Measurements from ENCODE around the gene ARAP2. TPM values are rescaled to one million over a fixed set of nuclear protein-coding genes. Genes with fewer than 3 reads are reported as not detected.
A peak's percentile ranks its signal among the peaks of the same experiment; 100 is the strongest.

Gene ARAP2, protein sequence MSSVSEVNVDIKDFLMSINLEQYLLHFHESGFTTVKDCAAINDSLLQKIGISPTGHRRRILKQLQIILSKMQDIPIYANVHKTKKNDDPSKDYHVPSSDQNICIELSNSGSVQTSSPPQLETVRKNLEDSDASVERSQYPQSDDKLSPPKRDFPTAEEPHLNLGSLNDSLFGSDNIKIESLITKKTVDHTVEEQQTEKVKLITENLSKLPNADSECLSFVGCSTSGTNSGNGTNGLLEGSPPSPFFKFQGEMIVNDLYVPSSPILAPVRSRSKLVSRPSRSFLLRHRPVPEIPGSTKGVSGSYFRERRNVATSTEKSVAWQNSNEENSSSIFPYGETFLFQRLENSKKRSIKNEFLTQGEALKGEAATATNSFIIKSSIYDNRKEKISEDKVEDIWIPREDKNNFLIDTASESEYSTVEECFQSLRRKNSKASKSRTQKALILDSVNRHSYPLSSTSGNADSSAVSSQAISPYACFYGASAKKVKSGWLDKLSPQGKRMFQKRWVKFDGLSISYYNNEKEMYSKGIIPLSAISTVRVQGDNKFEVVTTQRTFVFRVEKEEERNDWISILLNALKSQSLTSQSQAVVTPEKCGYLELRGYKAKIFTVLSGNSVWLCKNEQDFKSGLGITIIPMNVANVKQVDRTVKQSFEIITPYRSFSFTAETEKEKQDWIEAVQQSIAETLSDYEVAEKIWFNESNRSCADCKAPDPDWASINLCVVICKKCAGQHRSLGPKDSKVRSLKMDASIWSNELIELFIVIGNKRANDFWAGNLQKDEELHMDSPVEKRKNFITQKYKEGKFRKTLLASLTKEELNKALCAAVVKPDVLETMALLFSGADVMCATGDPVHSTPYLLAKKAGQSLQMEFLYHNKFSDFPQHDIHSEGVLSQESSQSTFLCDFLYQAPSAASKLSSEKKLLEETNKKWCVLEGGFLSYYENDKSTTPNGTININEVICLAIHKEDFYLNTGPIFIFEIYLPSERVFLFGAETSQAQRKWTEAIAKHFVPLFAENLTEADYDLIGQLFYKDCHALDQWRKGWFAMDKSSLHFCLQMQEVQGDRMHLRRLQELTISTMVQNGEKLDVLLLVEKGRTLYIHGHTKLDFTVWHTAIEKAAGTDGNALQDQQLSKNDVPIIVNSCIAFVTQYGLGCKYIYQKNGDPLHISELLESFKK (N-terminal part only)
- polyA plus RNA-seq (2013) = 23.9 TPM

DNA sequence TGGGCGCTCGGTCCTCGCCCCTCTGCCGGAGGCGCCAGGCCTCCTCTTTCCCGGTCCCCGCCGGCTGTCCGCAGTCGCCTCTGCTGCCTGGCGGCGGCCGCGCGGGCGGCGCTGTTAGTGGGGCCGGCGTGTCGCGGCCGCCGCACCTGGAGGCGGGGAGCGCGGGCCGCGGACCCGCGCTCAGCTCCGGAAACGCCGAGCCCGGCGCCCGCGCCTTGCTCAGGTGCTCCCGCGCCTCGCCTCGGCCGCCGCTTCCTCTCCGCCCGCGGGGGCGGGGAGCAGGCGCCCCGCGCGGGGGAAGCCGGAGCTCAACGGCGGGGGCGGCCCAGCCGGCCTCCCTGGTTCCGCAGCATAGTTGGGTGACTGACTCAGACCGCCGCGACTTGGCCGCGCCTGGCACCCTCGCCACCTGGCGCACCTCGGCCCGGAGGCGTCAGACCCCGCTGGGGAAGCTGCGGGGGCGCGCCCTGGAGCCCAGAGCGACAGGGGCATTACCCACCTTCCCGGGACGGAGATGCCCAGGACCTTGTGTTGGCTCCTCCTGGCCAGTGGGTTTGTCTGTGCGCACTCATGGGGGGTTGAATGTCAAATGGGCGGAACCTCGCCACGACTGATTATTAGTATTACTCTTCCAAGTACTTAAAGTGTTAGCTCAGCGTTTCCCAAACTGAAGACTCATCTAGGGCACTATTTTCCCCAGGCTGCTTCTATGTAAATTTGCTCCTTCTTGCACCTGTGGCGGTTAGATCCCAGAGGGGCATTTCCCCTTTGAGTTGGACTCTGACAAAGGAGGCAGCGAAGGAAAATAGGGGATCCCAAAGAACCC, at the start of gene ARAP2:
TSS of gene ARAP2 (minus strand) at position 258 of the 826 bp plus-strand sequence. CDS start 15,028 bp downstream, outside the sequence.
- H3K4me3 ChIP-seq (ENCODE audit: control insufficient read depth in 1 of 7, extremely low read depth in 1 of 7, insufficient read depth in 4 of 7, low read depth in 2 of 7, low read length in 6 of 7) = peak within 1 kb of the TSS; percentile 79 to 98 (median 90)
- peak within 1 kb of the TSS; percentile 86 to 93 for H3K27ac ChIP-seq (ENCODE audit: insufficient read depth in 1 of 2, low read depth in 1 of 2, low read length in 2 of 2, poor library complexity in 1 of 2, severe bottlenecking in 2 of 2)
- peak; percentile 68 to 89 (median 87) for DNase-seq
- no peaks in the 10 kb centered on the region for H3K27me3 ChIP-seq (replicated peaks in 2 of 5; ENCODE audit: control insufficient read depth in 4 of 5, insufficient read depth in 5 of 5, low read length in 4 of 5)
- peaks cover 5 to 38% (median 29%) of the 10 kb centered on the region in 4 experiments for H3K4me1 ChIP-seq (ENCODE audit: control extremely low read depth in 1 of 4, control insufficient read depth in 4 of 4, insufficient read depth in 4 of 4, low read length in 3 of 4)
- POLR2A ChIA-PET = interaction anchor here (0.6 to 1.2 kb wide), 5 partner anchors 10 to 85 kb away, joined by 3 to 8 read pairs (median 3); no protein-coding TSS in a partner anchor
- H3K9me3 ChIP-seq (ENCODE audit: control extremely low read depth in 1 of 5, control insufficient read depth in 4 of 5, insufficient read depth in 2 of 5, low read depth in 1 of 5, low read length in 4 of 5) = no peaks in the 10 kb centered on the region
- CTCF ChIA-PET = interaction anchor here (0.6 to 2.5 kb wide), 18 partner anchors 9 to 156 kb away, joined by 3 to 12 read pairs (median 4); no protein-coding TSS in a partner anchor
- WGBS (ENCODE audit: insufficient coverage) = under 1% methylated on average over 72 of the region's 81 CpGs
- H3K36me3 ChIP-seq (ENCODE audit: control insufficient read depth in 4 of 4, insufficient read depth in 4 of 4, low read length in 3 of 4) = no peaks in the 10 kb centered on the region

- ChIA-PET CTCF (interaction anchor here (1.1 to 1.3 kb wide), 2 partner anchors 8 to 10 kb away, joined by 3 to 4 read pairs; no protein-coding TSS in a partner anchor), POLR2A (no interaction called here)
- peaks cover 0 to 11% (median 3%) of the 10 kb centered on the region in 4 experiments for H3K4me1 ChIP-seq (ENCODE audit: control extremely low read depth in 1 of 4, control insufficient read depth in 4 of 4, insufficient read depth in 4 of 4, low read length in 3 of 4)
- H3K4me3 ChIP-seq (ENCODE audit: control insufficient read depth in 1 of 7, extremely low read depth in 1 of 7, insufficient read depth in 4 of 7, low read depth in 2 of 7, low read length in 6 of 7) = no peak overlapping the region
- no peaks in the 10 kb centered on the region for H3K36me3 ChIP-seq (ENCODE audit: control insufficient read depth in 4 of 4, insufficient read depth in 4 of 4, low read length in 3 of 4)
- WGBS (ENCODE audit: insufficient coverage) = 67% methylated on average over 2 of the region's 7 CpGs
- DNase-seq = no peak
- no peaks in the 10 kb centered on the region for H3K9me3 ChIP-seq (ENCODE audit: control extremely low read depth in 1 of 5, control insufficient read depth in 4 of 5, insufficient read depth in 2 of 5, low read depth in 1 of 5, low read length in 4 of 5)
- no peak overlapping the region for H3K27ac ChIP-seq (ENCODE audit: insufficient read depth in 1 of 2, low read depth in 1 of 2, low read length in 2 of 2, poor library complexity in 1 of 2, severe bottlenecking in 2 of 2)
- H3K27me3 ChIP-seq (replicated peaks in 2 of 5; ENCODE audit: control insufficient read depth in 4 of 5, insufficient read depth in 5 of 5, low read length in 4 of 5) = no peaks in the 10 kb centered on the region
Measured at GRCh38 chr4:36292556-36293188, 48.4 kb upstream of the ARAP2 start.

DNA sequence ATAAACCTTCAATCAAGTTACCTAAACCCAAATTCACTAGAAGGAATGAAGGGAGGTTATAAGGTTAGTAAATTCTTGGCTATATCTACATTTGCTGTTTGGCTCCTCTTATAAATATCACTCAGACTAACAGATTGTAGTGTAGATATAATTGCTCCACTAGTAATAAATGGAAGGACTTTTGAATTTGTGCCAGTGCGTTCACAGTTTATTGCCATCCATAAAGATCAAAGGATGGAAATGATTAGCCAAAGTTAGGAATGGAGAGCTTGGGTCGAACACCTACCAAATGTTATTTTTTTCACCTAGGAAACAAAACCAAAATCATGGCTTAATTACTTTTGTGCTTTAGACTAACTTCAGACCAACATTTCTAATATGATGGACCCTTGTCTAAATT, 46.3 kb upstream of the ARAP2 start:
- DNase-seq = no peak
- Histone ChIP-seq H3K9me3 (ENCODE audit: control extremely low read depth in 1 of 5, control insufficient read depth in 4 of 5, insufficient read depth in 2 of 5, low read depth in 1 of 5, low read length in 4 of 5) (no peaks in the 10 kb centered on the region), H3K36me3 (ENCODE audit: control insufficient read depth in 4 of 4, insufficient read depth in 4 of 4, low read length in 3 of 4) (no peaks in the 10 kb centered on the region), H3K4me1 (ENCODE audit: control extremely low read depth in 1 of 4, control insufficient read depth in 4 of 4, insufficient read depth in 4 of 4, low read length in 3 of 4) (peaks cover 0 to 20% (median 7%) of the 10 kb centered on the region in 4 experiments), H3K27ac (ENCODE audit: insufficient read depth in 1 of 2, low read depth in 1 of 2, low read length in 2 of 2, poor library complexity in 1 of 2, severe bottlenecking in 2 of 2) (no peak overlapping the region), H3K27me3 (replicated peaks in 2 of 5; ENCODE audit: control insufficient read depth in 4 of 5, insufficient read depth in 5 of 5, low read length in 4 of 5) (no peaks in the 10 kb centered on the region), H3K4me3 (ENCODE audit: control insufficient read depth in 1 of 7, extremely low read depth in 1 of 7, insufficient read depth in 4 of 7, low read depth in 2 of 7, low read length in 6 of 7) (no peak overlapping the region)
- no CpG with 5 or more reads among the region's 2 CpGs for WGBS (ENCODE audit: insufficient coverage)
- ChIA-PET POLR2A (no interaction called here), CTCF (no interaction called here)

- H3K9me3 ChIP-seq (ENCODE audit: control extremely low read depth in 1 of 5, control insufficient read depth in 4 of 5, insufficient read depth in 2 of 5, low read depth in 1 of 5, low read length in 4 of 5) = peaks cover 0 to 1% (median 0%) of the 10 kb centered on the region in 5 experiments
- H3K4me3 ChIP-seq (ENCODE audit: control insufficient read depth in 1 of 7, extremely low read depth in 1 of 7, insufficient read depth in 4 of 7, low read depth in 2 of 7, low read length in 6 of 7) = no peak overlapping the region
- H3K27me3 ChIP-seq (replicated peaks in 2 of 5; ENCODE audit: control insufficient read depth in 4 of 5, insufficient read depth in 5 of 5, low read length in 4 of 5) = no peaks in the 10 kb centered on the region
- ChIA-PET POLR2A (no interaction called here), CTCF (interaction anchor here (1.5 kb wide), 1 partner anchor 44 kb away, joined by 3 read pairs; no protein-coding TSS in a partner anchor)
- WGBS (ENCODE audit: insufficient coverage) = no CpG with 5 or more reads among the region's 2 CpGs
- DNase-seq = peak in 2 of 3 donors; percentile 59 to 71
- H3K4me1 ChIP-seq (ENCODE audit: control extremely low read depth in 1 of 4, control insufficient read depth in 4 of 4, insufficient read depth in 4 of 4, low read length in 3 of 4) = peaks cover 0 to 20% (median 7%) of the 10 kb centered on the region in 4 experiments
- H3K27ac ChIP-seq (ENCODE audit: insufficient read depth in 1 of 2, low read depth in 1 of 2, low read length in 2 of 2, poor library complexity in 1 of 2, severe bottlenecking in 2 of 2) = no peak overlapping the region
- H3K36me3 ChIP-seq (ENCODE audit: control insufficient read depth in 4 of 4, insufficient read depth in 4 of 4, low read length in 3 of 4) = no peaks in the 10 kb centered on the region
Measured at GRCh38 chr4:36288731-36289426, 44.6 kb upstream of the ARAP2 start.

- POLR2A ChIA-PET = interaction anchor here (0.6 kb wide), 1 partner anchor 17 kb away, joined by 3 read pairs; no protein-coding TSS in a partner anchor
- peaks cover 0 to 20% (median 7%) of the 10 kb centered on the region in 4 experiments for H3K4me1 ChIP-seq (ENCODE audit: control extremely low read depth in 1 of 4, control insufficient read depth in 4 of 4, insufficient read depth in 4 of 4, low read length in 3 of 4)
- no peaks in the 10 kb centered on the region for H3K27me3 ChIP-seq (replicated peaks in 2 of 5; ENCODE audit: control insufficient read depth in 4 of 5, insufficient read depth in 5 of 5, low read length in 4 of 5)
- DNase-seq = no peak
- no peak overlapping the region for H3K4me3 ChIP-seq (ENCODE audit: control insufficient read depth in 1 of 7, extremely low read depth in 1 of 7, insufficient read depth in 4 of 7, low read depth in 2 of 7, low read length in 6 of 7)
- WGBS (ENCODE audit: insufficient coverage) = 94% methylated on average over 2 of the region's 4 CpGs
- CTCF ChIA-PET = interaction anchor here (0.6 to 1.1 kb wide), 3 partner anchors 33 to 932 kb away, joined by 3 to 4 read pairs (median 3); no protein-coding TSS in a partner anchor
- peaks cover 0 to 1% (median 0%) of the 10 kb centered on the region in 5 experiments for H3K9me3 ChIP-seq (ENCODE audit: control extremely low read depth in 1 of 5, control insufficient read depth in 4 of 5, insufficient read depth in 2 of 5, low read depth in 1 of 5, low read length in 4 of 5)
- H3K27ac ChIP-seq (ENCODE audit: insufficient read depth in 1 of 2, low read depth in 1 of 2, low read length in 2 of 2, poor library complexity in 1 of 2, severe bottlenecking in 2 of 2) = no peak overlapping the region
- no peaks in the 10 kb centered on the region for H3K36me3 ChIP-seq (ENCODE audit: control insufficient read depth in 4 of 4, insufficient read depth in 4 of 4, low read length in 3 of 4)
Measured at GRCh38 chr4:36286481-36286871, 42.2 kb upstream of the ARAP2 start.
